ENCODE measurements around the gene ABHD11. TPM values are rescaled to one million over a fixed set of nuclear protein-coding genes. Genes with fewer than 3 reads are reported as not detected.

Gene ABHD11
- total RNA-seq, 1 experiment from 2014 or later: 18.9 TPM

DNA sequence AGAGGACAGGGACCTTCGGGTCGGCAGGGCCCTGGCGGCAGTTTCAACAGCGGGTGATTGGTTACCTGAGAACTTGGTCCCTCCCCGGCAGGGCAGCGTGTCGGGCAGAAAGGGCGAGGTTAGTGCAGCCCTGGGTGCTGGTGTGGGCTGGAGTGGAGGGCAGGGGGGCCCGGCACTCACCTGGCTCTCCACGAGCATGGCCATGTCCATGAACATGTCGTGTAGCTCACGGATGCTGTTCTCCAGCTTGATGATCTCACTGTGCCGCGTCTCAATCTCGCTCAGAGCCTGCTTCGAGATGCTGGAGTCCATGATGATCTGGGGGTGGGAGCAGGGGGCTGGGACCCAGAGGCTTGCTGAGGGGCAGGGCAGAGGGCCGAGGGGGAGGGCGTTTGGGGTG, 35.9 kb downstream of the ABHD11 start:
- CTCF ChIA-PET: interaction anchor here (0.6 to 2.8 kb wide), 5 partner anchors 9 to 235 kb away, joined by 3 to 14 read pairs (median 4); no protein-coding TSS in a partner anchor
- POLR2A ChIA-PET: interaction anchor here (0.6 kb wide), 1 partner anchor 11 kb away, joined by 3 read pairs; no protein-coding TSS in a partner anchor
- DNase-seq (ENCODE audit: unreplicated experiment): no peak
- H3K27ac Mint-ChIP-seq (ENCODE audit: low read depth, unreplicated experiment): no peak overlapping the region
- H3K9me3 Mint-ChIP-seq (ENCODE audit: unreplicated experiment): no peaks in the 10 kb centered on the region
- peaks cover 53% of the 10 kb centered on the region for H3K36me3 Mint-ChIP-seq (ENCODE audit: insufficient read depth, unreplicated experiment)
- TF ChIP-seq, protein P1, sequence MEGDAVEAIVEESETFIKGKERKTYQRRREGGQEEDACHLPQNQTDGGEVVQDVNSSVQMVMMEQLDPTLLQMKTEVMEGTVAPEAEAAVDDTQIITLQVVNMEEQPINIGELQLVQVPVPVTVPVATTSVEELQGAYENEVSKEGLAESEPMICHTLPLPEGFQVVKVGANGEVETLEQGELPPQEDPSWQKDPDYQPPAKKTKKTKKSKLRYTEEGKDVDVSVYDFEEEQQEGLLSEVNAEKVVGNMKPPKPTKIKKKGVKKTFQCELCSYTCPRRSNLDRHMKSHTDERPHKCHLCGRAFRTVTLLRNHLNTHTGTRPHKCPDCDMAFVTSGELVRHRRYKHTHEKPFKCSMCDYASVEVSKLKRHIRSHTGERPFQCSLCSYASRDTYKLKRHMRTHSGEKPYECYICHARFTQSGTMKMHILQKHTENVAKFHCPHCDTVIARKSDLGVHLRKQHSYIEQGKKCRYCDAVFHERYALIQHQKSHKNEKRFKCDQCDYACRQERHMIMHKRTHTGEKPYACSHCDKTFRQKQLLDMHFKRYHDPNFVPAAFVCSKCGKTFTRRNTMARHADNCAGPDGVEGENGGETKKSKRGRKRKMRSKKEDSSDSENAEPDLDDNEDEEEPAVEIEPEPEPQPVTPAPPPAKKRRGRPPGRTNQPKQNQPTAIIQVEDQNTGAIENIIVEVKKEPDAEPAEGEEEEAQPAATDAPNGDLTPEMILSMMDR (IDR thresholded peaks at IDR 0.05; ENCODE audit: unreplicated experiment): no peak
- peaks cover 20% of the 10 kb centered on the region for H3K4me1 Mint-ChIP-seq (ENCODE audit: insufficient read depth, unreplicated experiment)
- no TSS peak for BruUV-seq (replicated peaks)
- no peak overlapping the region for H3K4me3 Mint-ChIP-seq (ENCODE audit: unreplicated experiment)
- H3K27me3 Mint-ChIP-seq (ENCODE audit: insufficient read depth, unreplicated experiment): no peaks in the 10 kb centered on the region
- intact Hi-C loops (cut with micrococcal nuclease): no loop called here

DNA sequence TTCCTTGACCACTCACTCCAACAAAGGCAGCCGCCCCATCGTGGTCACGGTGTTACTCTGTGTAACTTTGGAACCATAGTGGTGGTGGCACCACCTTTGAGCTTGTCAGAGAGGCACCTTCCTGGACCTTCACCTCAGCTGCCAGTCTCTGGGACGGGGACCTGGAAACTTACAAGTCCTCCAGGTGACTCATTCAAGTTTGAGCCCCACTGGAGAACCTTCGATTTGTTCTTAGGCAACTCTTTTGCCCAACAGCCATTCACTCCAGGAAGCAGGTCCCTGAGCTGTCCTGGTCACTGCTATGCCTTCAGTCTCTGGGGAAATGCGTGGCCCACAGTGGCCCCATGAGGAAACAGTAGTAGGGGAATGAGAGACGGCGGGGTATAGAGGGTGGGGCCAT, 36.4 kb downstream of the ABHD11 start:
- no peak overlapping the region for H3K4me3 Mint-ChIP-seq (ENCODE audit: unreplicated experiment)
- ChIA-PET CTCF (interaction anchor here (0.6 to 2.8 kb wide), 6 partner anchors 9 to 235 kb away, joined by 3 to 14 read pairs (median 4); no protein-coding TSS in a partner anchor), POLR2A (interaction anchor here (0.6 to 0.9 kb wide), 2 partner anchors 12 to 36 kb away, joined by 3 read pairs; partner anchors contain the start of gene ABHD11)
- intact Hi-C loops (cut with micrococcal nuclease): no loop called here
- H3K27ac Mint-ChIP-seq (ENCODE audit: low read depth, unreplicated experiment): peak overlapping the region; percentile 7
- no peaks in the 10 kb centered on the region for H3K27me3 Mint-ChIP-seq (ENCODE audit: insufficient read depth, unreplicated experiment)
- H3K4me1 Mint-ChIP-seq (ENCODE audit: insufficient read depth, unreplicated experiment): peaks cover 20% of the 10 kb centered on the region
- peak; percentile 20 for DNase-seq (ENCODE audit: unreplicated experiment)
- H3K36me3 Mint-ChIP-seq (ENCODE audit: insufficient read depth, unreplicated experiment): peaks cover 54% of the 10 kb centered on the region
- BruUV-seq (replicated peaks): no TSS peak
- TF ChIP-seq, protein P1 (IDR thresholded peaks at IDR 0.05; ENCODE audit: unreplicated experiment): no peak
- H3K9me3 Mint-ChIP-seq (ENCODE audit: unreplicated experiment): no peaks in the 10 kb centered on the region

DNA sequence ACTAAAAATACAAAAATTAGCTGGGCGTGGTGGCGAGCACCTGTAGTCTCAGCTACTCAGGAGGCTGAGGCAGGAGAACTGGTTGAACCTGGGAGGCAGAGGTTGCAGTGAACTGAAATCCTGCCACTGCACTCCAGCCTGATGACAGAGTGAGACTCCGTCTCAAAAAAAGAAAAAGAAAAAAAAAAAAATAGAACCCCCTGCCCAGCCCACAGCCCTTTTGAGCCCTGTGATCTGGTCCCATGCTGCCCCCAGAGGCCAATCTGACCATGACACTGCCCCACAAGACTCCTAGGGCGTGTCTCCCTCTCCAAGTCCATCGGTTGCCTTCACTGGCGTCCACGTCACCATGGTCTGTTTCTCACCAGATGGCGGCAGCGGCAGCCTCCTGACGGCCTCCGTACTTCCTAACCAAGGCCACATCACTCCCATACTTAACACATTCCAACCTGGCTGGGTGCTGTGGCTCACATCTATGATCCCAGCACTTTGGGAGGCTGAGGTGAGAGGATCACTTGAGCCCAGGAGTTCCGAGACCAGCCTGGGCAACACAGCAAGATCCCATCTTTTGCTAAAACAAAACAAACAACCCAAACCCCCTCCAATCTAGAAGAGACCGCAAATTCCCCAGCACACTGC, 37.1 kb downstream of the ABHD11 start:
- Mint-ChIP-seq H3K9me3 (ENCODE audit: unreplicated experiment) (no peaks in the 10 kb centered on the region), H3K4me1 (ENCODE audit: insufficient read depth, unreplicated experiment) (peaks cover 13% of the 10 kb centered on the region), H3K36me3 (ENCODE audit: insufficient read depth, unreplicated experiment) (peaks cover 54% of the 10 kb centered on the region), H3K27ac (ENCODE audit: low read depth, unreplicated experiment) (peak overlapping the region; percentile 7), H3K4me3 (ENCODE audit: unreplicated experiment) (no peak overlapping the region), H3K27me3 (ENCODE audit: insufficient read depth, unreplicated experiment) (no peaks in the 10 kb centered on the region)
- ChIA-PET POLR2A (interaction anchor here (0.7 to 0.9 kb wide), 2 partner anchors 37 to 163 kb away, joined by 3 read pairs; partner anchors contain the start of gene ABHD11), CTCF (interaction anchor here (0.6 to 2.8 kb wide), 13 partner anchors 10 to 164 kb away, joined by 3 to 14 read pairs (median 4); no protein-coding TSS in a partner anchor)
- intact Hi-C loops (cut with micrococcal nuclease): no loop called here
- TF ChIP-seq, protein P1 (IDR thresholded peaks at IDR 0.05; ENCODE audit: unreplicated experiment): peak; percentile 55
- DNase-seq (ENCODE audit: unreplicated experiment): peak; percentile 44
- no TSS peak for BruUV-seq (replicated peaks)

DNA sequence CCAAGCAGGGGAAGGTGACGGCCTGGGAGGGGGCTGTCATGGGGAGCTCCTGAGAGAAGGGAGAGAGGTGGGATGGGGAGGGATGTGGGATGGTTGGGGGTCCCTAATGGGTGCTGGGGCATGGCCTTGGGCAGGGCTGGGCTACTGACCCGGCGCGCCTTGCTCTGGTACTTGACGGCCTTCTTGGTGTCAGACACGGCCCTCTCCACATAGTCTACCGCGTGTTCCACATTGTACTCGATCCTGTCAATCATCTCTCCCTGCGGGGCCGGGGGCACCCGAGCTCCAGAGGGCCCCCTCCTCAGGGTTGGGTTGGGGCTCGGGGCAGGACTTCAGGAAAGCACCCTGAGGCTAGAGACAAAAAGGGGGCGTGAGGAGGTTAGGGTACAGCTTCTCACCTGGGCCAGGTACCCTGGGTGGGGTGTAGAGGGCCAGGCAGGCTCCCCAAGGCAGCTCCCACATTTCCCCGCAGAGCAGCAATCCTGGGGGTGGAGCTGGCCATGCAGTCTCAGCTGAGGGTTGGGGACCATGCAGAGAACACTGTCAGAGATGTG, 37.9 kb downstream of the ABHD11 start:
- no TSS peak for BruUV-seq (replicated peaks)
- POLR2A ChIA-PET: interaction anchor here (0.6 kb wide), 1 partner anchor 29 kb away, joined by 3 read pairs; no protein-coding TSS in a partner anchor
- Mint-ChIP-seq H3K4me1 (ENCODE audit: insufficient read depth, unreplicated experiment) (peaks cover 7% of the 10 kb centered on the region), H3K36me3 (ENCODE audit: insufficient read depth, unreplicated experiment) (peaks cover 59% of the 10 kb centered on the region), H3K9me3 (ENCODE audit: unreplicated experiment) (no peaks in the 10 kb centered on the region), H3K4me3 (ENCODE audit: unreplicated experiment) (no peak overlapping the region), H3K27ac (ENCODE audit: low read depth, unreplicated experiment) (no peak overlapping the region), H3K27me3 (ENCODE audit: insufficient read depth, unreplicated experiment) (no peaks in the 10 kb centered on the region)
- intact Hi-C loops (cut with micrococcal nuclease): no loop called here
- no peak for DNase-seq (ENCODE audit: unreplicated experiment)
- CTCF ChIA-PET: interaction anchor here (0.6 to 2.8 kb wide), 10 partner anchors 9 to 165 kb away, joined by 3 to 14 read pairs (median 4); no protein-coding TSS in a partner anchor
- TF ChIP-seq, protein P1 (IDR thresholded peaks at IDR 0.05; ENCODE audit: unreplicated experiment): no peak
